SH-SY5Y (cell line): ENCODE measurements around the gene PPOX.

Experiments used
- GATA2 ChIP-seq: IDR thresholded peaks from 2 replicates; pipeline ENCODE4 v1.6.1; 2011; ENCODE audit warnings: mild to moderate bottlenecking, low read depth, low read length
- GATA3 ChIP-seq: IDR thresholded peaks from 2 replicates; pipeline ENCODE4 v1.6.1; 2011; ENCODE audit warnings: low read depth, mild to moderate bottlenecking, low read length, moderate library complexity

- TF ChIP-seq GATA2 (no peak), GATA3 (no peak)
Measured at GRCh38 chr1:161162052-161162451, 4.2 kb upstream of the PPOX start.
